GM12864 (cell line): Measurements from ENCODE around the gene ARCN1.
A peak's percentile ranks its signal among the peaks of the same experiment; 100 is the strongest.

Experiments
- DNase-seq: peaks from one replicate; pipeline ENCODE4 v3.0.0-alpha.2; 2011; ENCODE audit warnings: low read depth
- H3K4me3 ChIP-seq: 2 replicates; pipeline ENCODE4 v1.5.1; 2011; ENCODE audit warnings: mild to moderate bottlenecking, low read depth, low read length, control low read depth
- CTCF ChIP-seq: IDR thresholded peaks from 2 replicates; pipeline ENCODE4 v1.5.1; 2011; ENCODE audit warnings: low read depth, mild to moderate bottlenecking, moderate library complexity, low read length, control low read depth, inconsistent platforms; ENCODE audit errors: missing control alignments

Gene ARCN1

GRCh38 chr11:118606157-118606843, 34.1 kb downstream of the ARCN1 start:
- TF ChIP-seq CTCF = no peak
- no peak for DNase-seq
- H3K4me3 ChIP-seq = no peak overlapping the region

GRCh38 chr11:118606844-118607228, 34.6 kb downstream of the ARCN1 start:
- no peak for TF ChIP-seq CTCF
- no peak overlapping the region for H3K4me3 ChIP-seq

GRCh38 chr11:118607401-118608359, 35.5 kb downstream of the ARCN1 start, which contains the start of gene PHLDB1:
Gene PHLDB1 (plus strand): TSS chr11:118607615. CDS start chr11:118613837, 6,222 bp downstream.
- no peak for DNase-seq
- TF ChIP-seq CTCF = peak; percentile 52
- H3K4me3 ChIP-seq = peak within 1 kb of the TSS; percentile 52

More at GRCh38 chr11:118606844-118607228, 34.6 kb downstream of the ARCN1 start:
- no peak for DNase-seq

GRCh38 chr11:118608360-118609227, 36.4 kb downstream of the ARCN1 start:
- DNase-seq = no peak
- TF ChIP-seq CTCF = no peak
- H3K4me3 ChIP-seq = peak overlapping the region; percentile 52

GRCh38 chr11:118609380-118610224, 37.4 kb downstream of the ARCN1 start:
- no peak overlapping the region for H3K4me3 ChIP-seq
- no peak for TF ChIP-seq CTCF
- DNase-seq = no peak

GRCh38 chr11:118610225-118610772, 38.1 kb downstream of the ARCN1 start:
- DNase-seq = no peak
- no peak for TF ChIP-seq CTCF
- H3K4me3 ChIP-seq = no peak overlapping the region
